Sigmoid colon (tissue), 4 donors: Measurements from ENCODE around the gene DENND5B.

Experiments
- EP300 ChIP-seq, 4 donors: sonication (generic); formaldehyde crosslinking; IDR thresholded peaks; one replicate each; pipeline ENCODE4 v1.6.1; 2017; ENCODE audit warnings: antibody characterized with exemption in 4 of 4
- POLR2A ChIP-seq, 2 donors: fragments of 450-650 bp; IDR thresholded peaks; one replicate each; pipeline ENCODE4 v1.6.1; 2016; ENCODE audit warnings: antibody characterized with exemption in 2 of 2, mild to moderate bottlenecking in 2 of 2, moderate library complexity in 2 of 2
- POLR2AphosphoS5 ChIP-seq, 4 donors: sonication (generic); formaldehyde crosslinking; IDR thresholded peaks; one replicate each; pipeline ENCODE4 v1.6.1; 2017; ENCODE audit warnings: antibody characterized with exemption in 4 of 4
- TF ChIP-seq, protein P1 (sequence below), 4 experiments: fragments of 450-650 bp in 3 of 4; fragments of 200-600 bp in 1 of 4; IDR thresholded peaks; one replicate each; pipeline ENCODE4 v1.5.1; 2016 to 2019; ENCODE audit warnings: antibody characterized with exemption in 4 of 4, mild to moderate bottlenecking in 3 of 4, moderate library complexity in 2 of 4

DNA sequence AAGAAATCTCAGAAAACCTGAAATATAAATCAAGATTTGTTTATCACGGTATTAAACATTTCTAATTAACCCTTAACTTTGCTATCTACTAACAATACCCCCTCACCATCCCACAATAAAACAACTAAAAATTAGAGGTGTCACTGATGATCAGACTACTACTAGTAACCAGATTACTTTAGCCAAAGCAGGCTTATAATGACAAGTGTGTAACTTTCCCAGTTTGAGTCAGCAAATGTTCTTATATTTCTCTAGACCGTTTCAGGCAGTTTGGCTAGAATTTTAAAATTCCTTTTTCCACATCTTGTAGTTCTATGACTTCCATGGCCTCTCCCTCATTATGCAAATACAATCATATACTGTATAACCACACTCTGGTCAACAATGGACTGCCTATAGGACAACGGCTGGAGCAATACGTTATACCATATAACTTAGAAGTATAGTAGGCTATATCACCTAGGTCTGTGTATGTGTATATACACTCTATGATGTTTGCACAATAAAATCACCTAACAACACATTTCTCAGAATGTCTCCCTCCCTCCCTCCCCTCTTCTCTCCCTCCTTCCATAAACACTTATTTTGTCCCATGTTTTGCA, 102.1 kb downstream of the DENND5B start:
- TF ChIP-seq, protein P1, sequence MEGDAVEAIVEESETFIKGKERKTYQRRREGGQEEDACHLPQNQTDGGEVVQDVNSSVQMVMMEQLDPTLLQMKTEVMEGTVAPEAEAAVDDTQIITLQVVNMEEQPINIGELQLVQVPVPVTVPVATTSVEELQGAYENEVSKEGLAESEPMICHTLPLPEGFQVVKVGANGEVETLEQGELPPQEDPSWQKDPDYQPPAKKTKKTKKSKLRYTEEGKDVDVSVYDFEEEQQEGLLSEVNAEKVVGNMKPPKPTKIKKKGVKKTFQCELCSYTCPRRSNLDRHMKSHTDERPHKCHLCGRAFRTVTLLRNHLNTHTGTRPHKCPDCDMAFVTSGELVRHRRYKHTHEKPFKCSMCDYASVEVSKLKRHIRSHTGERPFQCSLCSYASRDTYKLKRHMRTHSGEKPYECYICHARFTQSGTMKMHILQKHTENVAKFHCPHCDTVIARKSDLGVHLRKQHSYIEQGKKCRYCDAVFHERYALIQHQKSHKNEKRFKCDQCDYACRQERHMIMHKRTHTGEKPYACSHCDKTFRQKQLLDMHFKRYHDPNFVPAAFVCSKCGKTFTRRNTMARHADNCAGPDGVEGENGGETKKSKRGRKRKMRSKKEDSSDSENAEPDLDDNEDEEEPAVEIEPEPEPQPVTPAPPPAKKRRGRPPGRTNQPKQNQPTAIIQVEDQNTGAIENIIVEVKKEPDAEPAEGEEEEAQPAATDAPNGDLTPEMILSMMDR (IDR thresholded peaks at IDR 0.05) = no peak
- TF ChIP-seq POLR2A (IDR thresholded peaks at IDR 0.05) (no peak), POLR2AphosphoS5 (IDR thresholded peaks at IDR 0.05) (no peak), EP300 (IDR thresholded peaks at IDR 0.05) (no peak)
